GM12873 (cell line): ENCODE measurements around the gene AFAP1L2.

ENCODE experiments used
- CTCF ChIP-seq: IDR thresholded peaks from 2 replicates; pipeline ENCODE4 v1.5.1; 2012; ENCODE audit warnings: low read depth, mild to moderate bottlenecking, moderate library complexity, low read length, control low read depth; ENCODE audit not compliant: insufficient read depth; ENCODE audit errors: missing control alignments

AFAP1L2 gene

GRCh38 chr10:114340816-114341215 is 63.5 kb downstream of the AFAP1L2 start:
- no peak for TF ChIP-seq CTCF

GRCh38 chr10:114337510-114338462 is 66.5 kb downstream of the AFAP1L2 start:
- TF ChIP-seq CTCF = no peak

- no peak for TF ChIP-seq CTCF
These were observed 67.3 kb downstream of the AFAP1L2 start for GRCh38 chr10:114336823-114337509.

GRCh38 chr10:114335614-114336013 is 68.7 kb downstream of the AFAP1L2 start:
- no peak for TF ChIP-seq CTCF

GRCh38 chr10:114334301-114334700 is 70.0 kb downstream of the AFAP1L2 start:
- no peak for TF ChIP-seq CTCF

GRCh38 chr10:114332301-114333192 is 71.8 kb downstream of the AFAP1L2 start:
- no peak for TF ChIP-seq CTCF
